K562 (cell line): ENCODE measurements around the gene VGF. TPM values are rescaled to one million over a fixed set of nuclear protein-coding genes. Genes with fewer than 3 reads are reported as not detected.
A peak's percentile ranks its signal among the peaks of the same experiment; 100 is the strongest.

Source experiments
- ATAC-seq: fragments of 200-7000 bp; cut with Tn5 transposase; 3 replicates; pipeline ENCODE4 v1.9.1; 2020; ENCODE audit warnings: moderate library complexity
- BruUV-seq: library from RNA; stranded (reverse); fragments of 400-500 nt; replicated peaks from 2 replicates; lab custom pipeline; 2021; lab: Mats Ljungman, UMichigan
- CTCF ChIA-PET: fragments of 300-600 bp; formaldehyde crosslinking; extraction: SDS; loops from one replicate; lab custom pipeline; 2021; ENCODE audit warnings: low intra/inter-chr PET ratio; lab: Yijun Ruan, JAX
- POLR2A ChIA-PET: fragments of 300-600, 350-650 bp; sonication (Branson Sonifier 250); formaldehyde crosslinking; extraction: SDS; loops from one replicate; lab custom pipeline; 2021; ENCODE audit warnings: antibody characterized with exemption, inconsistent platforms; lab: Yijun Ruan, JAX
- DNase-seq, 4 experiments: peaks; one replicate each; pipeline versions ENCODE4 v3.0.0 to v3.0.0-alpha.2; 2011 to 2018; ENCODE audit warnings: low spot score in 3 of 4, mixed read lengths in 3 of 4; ENCODE audit errors: extremely low read depth in 1 of 4
- FAIRE-seq: peaks from 2 replicates; lab custom pipeline; 2011; peaks lifted over from hg19 to GRCh38; lab: Jason Lieb, UNC
- H2AFZ ChIP-seq: 2 replicates; pipeline ENCODE4 v1.6.0; 2011; ENCODE audit warnings: low read depth, low read length, control low read depth, inconsistent platforms
- H3K27ac ChIP-seq: fragments of 200-600 bp; 3 replicates; pipeline ENCODE4 v1.8.0; 2011; ENCODE audit warnings: low read depth, mild to moderate bottlenecking, control low read depth, inconsistent platforms, low read length, moderate library complexity, mixed read lengths; ENCODE audit errors: extremely low read depth
- H3K27me3 ChIP-seq, 2 experiments: fragments of 300-600 bp in 1 of 2; 2 replicates in 1 of 2; 3 replicates in 1 of 2; pipeline versions ENCODE4 v1.6.0 to v1.8.0; 2011; ENCODE audit warnings: inconsistent platforms in 2 of 2, low read length in 2 of 2, mild to moderate bottlenecking in 1 of 2, mixed read lengths in 1 of 2, moderate library complexity in 1 of 2; ENCODE audit not compliant: control insufficient read depth in 2 of 2, insufficient read depth in 2 of 2
- H3K36me3 ChIP-seq: fragments of 300-600 bp; 3 replicates; pipeline ENCODE4 v1.8.0; 2011; ENCODE audit warnings: mild to moderate bottlenecking, low read length, inconsistent platforms; ENCODE audit not compliant: control insufficient read depth, insufficient read depth
- H3K4me1 ChIP-seq, 2 experiments: fragments of 200-600 bp in 1 of 2; replicated peaks in 1 of 2; 2 replicates in 1 of 2; 3 replicates in 1 of 2; pipeline versions ENCODE4 v1.5.1 to v1.8.0; 2011; ENCODE audit warnings: inconsistent platforms in 2 of 2, low read length in 2 of 2, mild to moderate bottlenecking in 1 of 2, mixed read lengths in 1 of 2, moderate library complexity in 1 of 2; ENCODE audit not compliant: control insufficient read depth in 2 of 2, insufficient read depth in 2 of 2
- H3K4me2 ChIP-seq: 2 replicates; pipeline ENCODE4 v1.6.1; 2011; ENCODE audit warnings: low read length, control low read depth, inconsistent platforms, mixed read lengths; ENCODE audit not compliant: insufficient read depth
- H3K4me3 ChIP-seq: fragments of 200-600 bp; sonication (generic), shearing (Covaris generic); 2 replicates; pipeline ENCODE4 v1.5.1; 2016; ENCODE audit warnings: control low read depth, inconsistent platforms
- H3K79me2 ChIP-seq: fragments of 200-600 bp; 3 replicates; pipeline ENCODE4 v1.8.0; 2011; ENCODE audit warnings: low read length, inconsistent platforms; ENCODE audit not compliant: control insufficient read depth, insufficient read depth
- H3K9ac ChIP-seq, 2 experiments: 2 replicates each; pipeline versions ENCODE4 v1.6.0 to v1.6.1; 2011; ENCODE audit warnings: low read depth in 2 of 2, low read length in 2 of 2, control low read depth in 1 of 2, inconsistent platforms in 1 of 2, mild to moderate bottlenecking in 1 of 2, mixed read lengths in 1 of 2; ENCODE audit not compliant: insufficient read depth in 1 of 2
- H3K9me1 ChIP-seq: one replicate; pipeline ENCODE4 v1.6.0; 2011; ENCODE audit warnings: inconsistent platforms, mild to moderate bottlenecking, low read length, moderate library complexity; ENCODE audit not compliant: control insufficient read depth, insufficient read depth
- H3K9me3 ChIP-seq: replicated peaks from 2 replicates; pipeline ENCODE4 v1.5.1; 2011; ENCODE audit warnings: low read depth, low read length, inconsistent platforms; ENCODE audit not compliant: control insufficient read depth, insufficient read depth
- H4K20me1 ChIP-seq: replicated peaks from 2 replicates; pipeline ENCODE4 v1.6.1; 2011; ENCODE audit warnings: low read length, inconsistent platforms, mixed read lengths; ENCODE audit not compliant: control insufficient read depth, insufficient read depth
- ARHGAP35 ChIP-seq: fragments of 450-650 bp; IDR thresholded peaks from 2 replicates; pipeline ENCODE4 v1.6.1; 2018; ENCODE audit not compliant: partially characterized antibody
- CTCF ChIP-seq, 3 experiments: IDR thresholded peaks in 2 of 3; conservative IDR thresholded peaks in 1 of 3; 2 replicates each; pipeline ENCODE4 v1.5.1; 2011 to 2012; ENCODE audit warnings: low read length in 3 of 3, mild to moderate bottlenecking in 3 of 3, control low read depth in 2 of 3, improper control_type of control experiment in 1 of 3, inconsistent platforms in 1 of 3, low read depth in 1 of 3, mixed read lengths in 1 of 3, moderate library complexity in 1 of 3; ENCODE audit not compliant: insufficient read depth in 2 of 3
- CTCFL ChIP-seq: IDR thresholded peaks from 2 replicates; pipeline ENCODE4 v1.6.1; 2011; ENCODE audit warnings: borderline replicate concordance, low read depth, mild to moderate bottlenecking, moderate library complexity, low read length; ENCODE audit not compliant: insufficient read depth, poor library complexity, severe bottlenecking
- RAD21 ChIP-seq, 2 experiments: fragments of 250-450 bp in 1 of 2; fragments of 450-650 bp in 1 of 2; sonication (Bioruptor Pico) in 1 of 2; formaldehyde crosslinking in 1 of 2; IDR thresholded peaks in 1 of 2; conservative IDR thresholded peaks in 1 of 2; 2 replicates each; pipeline versions ENCODE4 v1.4.0 to v1.8.0; 2020 to 2022; ENCODE audit warnings: mild to moderate bottlenecking in 2 of 2, moderate library complexity in 1 of 2
- SMC3 ChIP-seq: conservative IDR thresholded peaks from 2 replicates; pipeline ENCODE4 v1.6.1; 2011; ENCODE audit warnings: low read depth, low read length, improper control_type of control experiment; ENCODE audit not compliant: insufficient read depth
- VEZF1 ChIP-seq: fragments of 200-800 bp; sonication (Bioruptor generic); IDR thresholded peaks from 2 replicates; pipeline ENCODE4 v1.6.1; 2017; ENCODE audit warnings: missing genetic modification characterization, missing compliant biosample characterization
- ZFX ChIP-seq: sonication (generic); formaldehyde crosslinking; IDR thresholded peaks from 2 replicates; pipeline ENCODE4 v1.8.0; 2022; ENCODE audit warnings: mild to moderate bottlenecking, missing genetic modification reagents, moderate library complexity
- ZNF280A ChIP-seq: fragments of 450-650 bp; IDR thresholded peaks from 2 replicates; pipeline ENCODE4 v1.6.1; 2018; ENCODE audit warnings: mild to moderate bottlenecking, low read depth; ENCODE audit not compliant: partially characterized antibody
- ZNF436 ChIP-seq: fragments of 250-450, 450-650 bp; sonication (Bioruptor Pico); formaldehyde crosslinking; IDR thresholded peaks from 2 replicates; pipeline ENCODE4 v1.7.0; 2020; ENCODE audit warnings: mild to moderate bottlenecking
- WGBS: fragments of 100-300 bp; shearing (Covaris generic); methylation state at CpG from one replicate; pipeline ENCODE4 v1.1.6; 2016; ENCODE audit warnings: low coverage, mixed read lengths; ENCODE audit not compliant: insufficient coverage; ENCODE audit errors: missing lambda C conversion rate; 5-methylcytosine and 5-hydroxymethylcytosine counted together
- in situ Hi-C: fragments of 300-500 bp; cut with MboI; formaldehyde crosslinking; loops from 4 replicates; pipeline ENCODE4 v1.15.0; 2018; ENCODE audit warnings: inconsistent platforms, mixed read lengths
- intact Hi-C: fragments of 100-400 bp; cut with micrococcal nuclease; formaldehyde crosslinking; loops from 2 replicates; pipeline ENCODE4 v1.14.2; 2022
- polyA plus RNA-seq, 8 experiments: library from polyadenylated mRNA; depleted of rRNA in 4 of 8; stranded (reverse) in 5 of 8; unstranded in 3 of 8; fragments of >200 nt; fragmentation: Nextera tagmentation in 2 of 8; fragmentation: Illumina TruSeq in 1 of 8; extraction: Ambion mirVana in 2 of 8; extraction: Trizol in 1 of 8; gene quantifications; 2 replicates each; pipeline versions ENCODE4 v1.2.1 to v1.2.3, GENCODE V29; 2011 to 2014; ENCODE audit warnings: inconsistent platforms in 1 of 8, missing spikeins in 1 of 8
- total RNA-seq, 7 experiments: library from RNA; depleted of rRNA in 6 of 7; stranded (reverse); fragments of >200 nt in 6 of 7; fragmentation: Illumina TruSeq in 2 of 7; extraction: Trizol in 2 of 7; gene quantifications; 2 replicates each; pipeline versions ENCODE4 v1.2.1 to v1.2.3, GENCODE V29; 2011 to 2021; ENCODE audit warnings: low replicate concordance in 1 of 7

VGF gene
- total and polyA plus RNA-seq, 9 of the 15 experiments (the other 6 are each of a cell fraction or from before 2014, with no cell fraction given) = 0.03 to 5.7 (median 0.34) TPM

GRCh38 chr7:101171442-101171837 is 6.1 kb upstream of the VGF start:
- peaks cover 14% of the 10 kb centered on the region for H4K20me1 ChIP-seq
- BruUV-seq = no TSS peak
- intact Hi-C loops (no loop called here), in situ Hi-C loops (no loop called here)
- peaks cover 30 to 37% of the 10 kb centered on the region in 2 experiments; a peak in 4 of 5 replicates for H3K27me3 ChIP-seq
- FAIRE-seq (no peak), DNase-seq (peak in 2 of 4 experiments; percentile 40 to 46), ATAC-seq (no peak)
- POLR2A ChIA-PET = interaction anchor here (0.5 to 0.7 kb wide), 2 partner anchors 103 to 563 kb away, joined by 3 read pairs; no protein-coding TSS in a partner anchor
- CTCF ChIA-PET = interaction anchor here (1.1 to 1.5 kb wide), 2 partner anchors 21 to 119 kb away, joined by 3 read pairs; no protein-coding TSS in a partner anchor
- peaks cover 21 to 53% of the 10 kb centered on the region in 2 experiments for H3K4me1 ChIP-seq
- peak; percentile 38 to 43 (median 42); a peak in 5 of 6 replicates for TF ChIP-seq CTCF (IDR thresholded peaks at IDR 0.05 in 2 of 3, conservative IDR thresholded peaks at IDR 0.05 in 1 of 3; ENCODE audit: insufficient read depth in 2 of 3, low read depth in 1 of 3, low read length in 3 of 3)
- no peak for TF ChIP-seq ZFX (CRISPR knock-in tag)
- 0 out of 2 replicates have a peak, but pooled peaks have one; percentile 12 for TF ChIP-seq SMC3
- peak; percentile 12 for TF ChIP-seq CTCFL
- no peak for TF ChIP-seq ZNF436 (CRISPR knock-in tag)
- peak in 1 of 2 experiments; percentile 37; a peak in 2 of 4 replicates for TF ChIP-seq RAD21 (CRISPR knock-in tag; conservative IDR thresholded peaks at IDR 0.05 in 1 of 2, IDR thresholded peaks at IDR 0.05 in 1 of 2)
- TF ChIP-seq ARHGAP35 = no peak
- peak; percentile 37; the same call in 1 of the 2 replicates for TF ChIP-seq VEZF1 (CRISPR knock-in tag)
- TF ChIP-seq ZNF280A = no peak
- H3K9ac ChIP-seq = no peak overlapping the region
- no peaks in the 10 kb centered on the region for H3K9me3 ChIP-seq
- H3K36me3 ChIP-seq = no peaks in the 10 kb centered on the region
- no peak overlapping the region for H3K4me3 ChIP-seq
- H2AFZ ChIP-seq = no peak overlapping the region
- peaks cover 6% of the 10 kb centered on the region for H3K9me1 ChIP-seq
- 3% methylated on average over 9 of the region's 13 CpGs for WGBS
- no peak overlapping the region for H3K4me2 ChIP-seq
- no peak overlapping the region for H3K27ac ChIP-seq
- no peaks in the 10 kb centered on the region for H3K79me2 ChIP-seq
